GM18858 (cell line): ENCODE results near the gene CRACDL.
"Not testable (repeated sequence)": the region's sequence is repeated elsewhere in the genome, so short reads cannot be mapped to it uniquely, and the experiment has no call there.

Experiments used
- ATAC-seq: cut with Tn5 transposase; IDR thresholded peaks from one replicate; pipeline ENCODE4 v1.9.1; 2021; ENCODE audit not compliant: unreplicated experiment

CRACDL gene

DNA sequence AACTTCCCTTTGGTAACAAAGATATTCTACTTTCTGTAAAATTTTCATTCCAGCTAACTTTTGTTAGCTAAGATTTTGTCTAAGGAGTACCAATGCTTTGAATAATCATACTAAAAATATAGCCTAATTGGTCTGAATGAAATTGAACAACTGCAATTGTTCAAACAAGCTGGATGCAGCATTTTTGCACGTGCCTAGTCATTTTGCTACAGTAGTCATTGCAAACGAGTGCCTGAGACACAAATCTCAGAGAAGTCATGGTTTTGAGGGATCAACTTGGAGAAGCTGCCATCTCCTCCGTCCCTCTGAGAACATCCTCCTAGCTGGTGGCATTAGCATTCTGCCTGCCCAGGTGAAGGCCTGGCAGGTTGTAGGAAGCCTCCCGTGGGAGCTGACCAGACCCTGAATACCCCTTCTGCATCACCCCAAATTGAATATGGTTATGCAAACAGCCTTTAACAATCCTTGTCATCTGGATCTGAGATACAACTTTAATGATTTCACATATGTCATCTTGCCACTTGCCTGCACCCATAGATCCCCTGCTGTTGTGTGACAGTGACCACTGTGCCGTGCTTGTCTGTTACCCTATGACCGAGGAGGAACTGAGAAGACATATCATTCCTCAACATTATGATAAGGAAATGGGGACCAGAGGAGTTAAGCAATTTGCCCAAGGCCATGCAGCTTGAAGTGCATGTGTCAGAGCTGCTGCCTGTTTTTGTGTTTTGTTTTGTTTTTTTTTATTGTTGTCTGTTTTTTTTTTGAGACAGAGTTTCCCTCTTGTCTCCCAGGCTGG is 176.0 kb downstream of the CRACDL start:
- ATAC-seq, result no peak

DNA sequence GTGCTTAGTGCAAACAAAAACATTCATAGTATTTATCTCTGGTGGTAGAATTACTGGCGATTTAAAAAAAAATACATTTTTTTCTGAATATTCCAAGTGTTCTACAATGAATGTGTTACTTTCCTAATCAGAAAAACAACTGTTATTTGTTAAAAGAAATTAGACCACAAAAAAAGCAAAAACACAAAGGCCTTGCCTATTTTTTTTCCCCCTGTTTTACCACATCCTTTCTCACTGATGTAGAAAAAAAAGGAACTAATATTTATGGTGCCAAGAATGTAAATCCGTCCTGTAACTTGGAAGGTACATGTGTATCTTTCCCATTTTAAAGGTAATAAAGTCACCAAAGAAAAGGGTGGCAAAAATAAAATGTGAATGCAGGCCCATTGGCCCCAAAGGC is 176.7 kb downstream of the CRACDL start:
- no peak for ATAC-seq

DNA sequence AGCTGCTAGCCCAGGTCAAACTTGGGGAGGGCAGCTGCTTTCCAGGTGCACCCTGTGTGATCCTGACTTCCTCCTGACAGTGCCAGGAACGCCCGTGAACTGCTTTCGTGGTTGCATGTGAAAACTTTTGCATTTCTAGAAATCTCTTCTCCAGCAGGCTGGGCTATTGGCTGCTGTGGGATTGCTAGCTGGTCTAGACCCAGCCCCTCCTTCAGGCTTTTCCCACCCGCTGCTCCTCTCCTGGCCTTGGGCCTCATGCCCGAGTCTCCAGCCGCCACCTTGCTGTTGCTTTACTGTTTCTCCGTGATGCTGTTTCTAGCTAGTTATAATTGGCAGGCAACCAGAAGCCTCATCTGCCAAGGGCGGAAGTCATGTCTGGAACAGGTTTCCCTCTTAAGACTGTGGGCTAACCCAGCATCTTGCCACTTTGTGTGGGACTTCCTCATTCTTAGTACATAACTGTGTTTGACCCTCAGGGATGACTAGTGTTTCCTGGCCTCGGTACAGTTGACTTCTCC is 178.1 kb downstream of the CRACDL start:
- peak; percentile 79 for ATAC-seq

DNA sequence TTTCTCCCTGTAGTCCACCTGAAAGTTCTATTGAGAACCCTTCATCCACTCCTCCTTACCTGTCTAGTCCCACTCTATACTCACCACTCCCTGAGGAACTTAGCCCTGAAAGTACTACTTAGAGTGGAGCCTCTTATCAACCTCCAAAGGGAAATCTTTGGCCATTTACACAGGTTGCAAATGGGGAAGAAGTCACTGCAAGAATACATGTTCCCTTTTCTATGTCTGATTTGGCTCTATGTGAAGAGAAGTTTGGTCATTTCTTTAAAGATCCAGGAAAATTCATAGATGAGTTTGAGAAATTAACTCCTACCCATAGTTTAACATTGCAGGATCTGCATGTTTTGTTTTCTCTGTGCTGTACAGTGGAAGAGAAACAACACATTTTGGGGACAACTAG is 182.2 kb downstream of the CRACDL start:
- ATAC-seq, result no peak

DNA sequence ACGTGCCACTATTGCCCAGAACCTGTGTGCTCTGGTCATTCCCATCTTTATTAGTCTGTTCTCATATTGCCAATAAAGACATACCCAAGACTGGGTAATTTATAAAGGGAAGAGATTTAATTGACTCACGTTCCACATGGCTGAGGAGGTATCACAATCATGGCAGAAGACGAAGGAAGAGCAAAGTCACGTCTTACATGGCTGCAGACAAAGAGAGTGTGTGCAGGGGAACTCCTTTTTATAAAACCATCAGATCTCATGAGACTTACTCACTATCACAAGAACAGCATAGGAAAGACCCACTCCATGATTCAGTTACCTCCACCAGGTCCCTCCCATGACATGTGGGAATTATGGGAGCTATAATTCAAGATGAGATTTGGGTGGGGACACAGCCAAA is 183.3 kb downstream of the CRACDL start:
- not testable (repeated sequence) for ATAC-seq

DNA sequence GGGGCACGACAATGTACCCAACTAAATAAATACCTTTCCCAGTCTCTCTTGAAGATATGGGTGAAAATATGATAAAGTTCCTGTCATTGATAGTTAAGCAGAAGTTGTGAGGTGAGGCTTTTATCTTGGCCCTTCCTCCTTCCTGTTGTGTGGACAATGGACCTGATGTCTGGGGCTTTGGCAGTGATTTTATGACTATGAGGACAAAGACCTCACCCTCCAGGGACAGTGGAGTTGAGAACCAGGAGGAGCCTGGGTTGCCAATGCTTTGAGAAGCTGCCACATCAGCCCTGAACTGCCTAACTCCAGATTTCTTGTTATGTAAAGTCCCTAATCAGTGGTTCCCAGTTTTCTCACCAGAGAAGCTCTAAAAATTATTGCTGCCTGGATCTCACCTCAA is 184.3 kb downstream of the CRACDL start:
- no peak for ATAC-seq

DNA sequence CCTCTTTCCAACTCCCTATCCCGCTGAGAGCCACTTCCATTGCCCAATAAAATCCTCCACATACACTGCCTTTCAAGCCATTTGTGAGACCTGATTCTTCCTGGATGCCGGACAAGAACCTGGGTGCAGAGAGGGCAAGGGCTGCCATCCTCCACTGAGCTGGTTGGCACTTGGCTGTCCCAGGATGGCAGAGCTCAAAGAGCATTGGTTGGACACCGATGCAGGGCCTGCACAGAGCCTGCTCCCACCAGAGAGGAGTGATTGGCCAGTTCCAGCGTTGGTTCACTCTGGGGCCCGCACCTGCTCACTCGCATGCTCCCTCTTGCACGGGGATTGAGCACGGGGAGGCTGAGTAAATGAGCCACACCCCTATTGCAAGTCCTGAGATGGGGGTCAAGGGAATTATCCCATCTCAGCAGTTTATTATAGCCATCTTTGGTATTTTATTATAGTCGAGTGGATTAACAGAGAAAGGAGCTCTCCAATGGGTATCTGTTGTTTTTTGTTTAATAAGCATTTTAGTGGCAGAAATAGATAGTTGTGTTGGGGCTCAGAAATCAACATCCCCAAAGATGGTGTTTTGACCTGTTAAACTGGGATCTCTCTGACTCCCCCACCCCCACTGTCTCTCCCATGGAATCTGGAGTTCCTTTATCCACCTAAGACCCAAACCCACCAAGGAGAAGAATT is 185.3 kb downstream of the CRACDL start:
- ATAC-seq, result no peak

DNA sequence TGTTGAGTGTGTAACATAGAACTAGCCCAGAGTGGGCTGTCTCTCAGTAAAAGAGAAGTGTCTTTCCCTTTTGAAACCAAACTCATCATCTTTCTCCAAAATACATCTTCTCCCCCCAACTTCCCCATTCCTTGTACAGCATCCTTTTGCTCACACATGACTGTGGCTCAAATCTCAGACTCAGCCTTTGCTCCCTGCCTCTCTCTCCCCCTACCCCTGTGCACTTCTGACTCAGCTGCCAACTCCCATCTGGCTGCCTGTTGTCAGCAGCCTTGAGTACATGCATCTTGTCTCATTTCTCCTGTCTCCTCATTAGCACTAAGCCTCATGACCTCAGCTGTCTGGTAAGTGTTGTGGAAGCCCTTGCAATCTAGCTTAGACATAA is 187.0 kb downstream of the CRACDL start:
- no peak for ATAC-seq

DNA sequence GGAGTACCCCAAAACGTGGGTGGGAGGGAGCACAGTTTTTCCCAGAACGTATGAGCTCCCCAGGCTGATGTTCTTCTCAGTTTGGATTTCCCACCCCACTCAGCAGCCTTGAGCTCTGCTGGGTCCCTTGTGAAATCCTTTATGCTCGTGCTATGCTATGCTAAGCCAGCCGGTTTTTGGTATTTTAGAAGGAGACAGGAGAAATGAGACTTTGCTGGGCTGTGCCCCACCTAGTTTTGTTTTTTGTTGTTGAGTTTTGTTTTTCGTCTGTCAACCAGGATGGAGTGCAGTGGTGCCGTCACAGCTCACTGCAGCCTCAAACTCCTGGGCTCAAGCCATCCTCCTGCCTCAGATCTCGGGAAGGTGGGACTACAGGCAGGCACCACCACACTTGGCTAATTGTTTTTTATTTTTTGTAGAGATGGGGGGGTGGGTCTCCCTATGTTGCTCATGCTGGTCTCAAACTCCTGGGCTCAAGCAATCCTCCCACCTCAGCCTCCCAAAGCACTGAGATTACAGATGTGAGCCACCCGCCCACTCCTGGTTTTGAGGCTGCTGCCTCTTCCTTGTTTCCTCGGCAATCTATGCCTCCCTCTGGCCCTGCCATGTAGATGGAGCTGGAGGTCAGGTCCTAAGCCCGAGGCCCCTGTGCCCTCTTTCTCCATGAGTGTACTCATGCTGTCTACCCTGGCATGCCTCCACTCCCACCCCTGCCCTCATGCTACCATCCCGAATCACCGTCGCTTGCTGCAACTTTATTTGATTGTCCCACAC is 187.5 kb downstream of the CRACDL start:
- ATAC-seq, result no peak

DNA sequence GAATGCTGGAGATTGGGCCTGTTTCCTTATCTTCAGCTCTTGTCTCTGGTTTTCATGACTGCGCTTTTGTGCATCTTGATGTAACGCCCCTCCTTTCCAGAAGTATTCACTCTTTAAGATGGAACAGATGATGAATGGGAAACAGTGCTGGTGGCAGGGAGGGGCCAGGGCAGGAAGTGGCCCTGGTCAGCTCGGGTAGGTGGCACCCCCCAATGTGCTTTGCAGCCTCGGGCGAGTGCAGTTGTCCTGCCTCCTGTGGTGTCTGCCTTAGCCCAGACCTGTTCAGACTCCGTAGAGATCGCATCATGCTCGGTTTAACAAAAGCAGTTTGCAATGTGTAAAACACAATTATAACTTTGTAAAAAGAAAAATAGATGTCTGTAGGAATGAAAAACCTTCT is 188.1 kb downstream of the CRACDL start:
- no peak for ATAC-seq

DNA sequence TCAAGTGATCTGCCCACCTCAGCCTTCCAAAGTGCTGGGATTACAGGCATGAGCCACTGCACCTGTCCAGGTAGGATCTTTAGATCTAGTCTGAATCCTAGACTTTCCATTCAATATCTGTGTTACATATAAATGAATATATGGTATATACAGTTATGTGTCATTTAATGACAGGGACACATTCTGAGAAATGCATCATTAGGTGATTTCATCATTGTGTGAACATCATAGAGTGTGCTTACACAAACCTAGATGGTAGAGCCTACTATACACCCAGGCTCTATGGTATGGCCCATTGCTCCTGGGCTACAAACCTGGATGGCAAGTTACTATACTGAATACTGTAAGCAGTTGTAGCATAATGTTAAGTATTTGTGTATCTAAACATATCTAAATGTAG is 189.6 kb downstream of the CRACDL start:
- ATAC-seq, result no peak

DNA sequence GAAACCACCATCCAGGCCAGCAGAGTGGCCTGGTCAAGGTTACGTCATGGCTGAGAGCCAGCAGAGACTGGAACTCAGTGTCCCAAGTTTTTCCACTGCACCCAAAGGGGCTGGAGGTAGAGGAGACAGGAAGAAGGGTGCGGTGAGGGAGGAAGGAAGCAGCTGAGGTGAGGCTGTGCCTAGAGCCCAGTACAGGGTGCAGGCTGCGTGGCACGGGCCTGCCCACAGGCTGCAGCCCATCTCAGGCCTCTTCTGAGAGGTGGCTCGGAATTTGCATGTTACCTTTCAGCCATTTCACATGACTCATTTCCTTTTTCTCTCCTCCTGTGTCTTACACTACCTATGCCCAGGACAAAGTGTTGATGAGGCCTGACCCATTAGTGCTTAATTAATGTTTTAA is 191.4 kb downstream of the CRACDL start:
- no peak for ATAC-seq
